H1 (cell line): ENCODE data around the gene PLEKHG5. TPM values are rescaled to one million over a fixed set of nuclear protein-coding genes. Genes with fewer than 3 reads are reported as not detected.

Experiments
- CTCF ChIA-PET: fragments of 300-600 bp; sonication (Branson Sonifier 250); formaldehyde crosslinking; loops from one replicate; lab custom pipeline; 2021; ENCODE audit not compliant: partially characterized antibody; lab: Charles Lee
- POLR2A ChIA-PET: fragments of 300-600 bp; sonication (Branson Sonifier 250); formaldehyde crosslinking; loops from one replicate; lab custom pipeline; 2021; ENCODE audit warnings: inconsistent platforms; ENCODE audit not compliant: partially characterized antibody; lab: Charles Lee
- DNase-seq, 2 experiments: peaks; one replicate each; pipeline versions ENCODE4 v3.0.0 to v3.0.0-alpha.2; 2010 to 2022; ENCODE audit warnings: low spot score in 2 of 2, low read depth in 1 of 2, mixed read lengths in 1 of 2
- FAIRE-seq: peaks from 2 replicates; lab custom pipeline; 2011; peaks lifted over from hg19 to GRCh38; lab: Jason Lieb, UNC
- H2AFZ ChIP-seq: 2 replicates; pipeline ENCODE4 v1.8.1; 2012; ENCODE audit warnings: low read length, inconsistent platforms
- H2AK5ac ChIP-seq: 2 replicates; pipeline ENCODE4 v1.6.1; 2013; ENCODE audit warnings: low read depth, low read length
- H2BK120ac ChIP-seq: replicated peaks from 2 replicates; pipeline ENCODE3; 2013; ENCODE audit warnings: low read depth, low read length, inconsistent platforms
- H2BK12ac ChIP-seq: 2 replicates; pipeline ENCODE4 v1.6.1; 2013; ENCODE audit warnings: low read depth, low read length
- H2BK15ac ChIP-seq: 2 replicates; pipeline ENCODE4 v1.6.1; 2013; ENCODE audit warnings: low read length
- H2BK20ac ChIP-seq: 2 replicates; pipeline ENCODE4 v1.6.1; 2013; ENCODE audit warnings: low read length
- H2BK5ac ChIP-seq: 2 replicates; pipeline ENCODE4 v1.6.1; 2013; ENCODE audit warnings: low read depth, low read length
- H3K14ac ChIP-seq: 2 replicates; pipeline ENCODE4 v1.6.1; 2013; ENCODE audit warnings: inconsistent platforms; ENCODE audit not compliant: insufficient read length
- H3K18ac ChIP-seq: 2 replicates; pipeline ENCODE4 v1.6.1; 2013; ENCODE audit warnings: low read length; ENCODE audit errors: extremely low read depth
- H3K23ac ChIP-seq: 2 replicates; pipeline ENCODE4 v1.6.1; 2013; ENCODE audit warnings: inconsistent platforms; ENCODE audit not compliant: insufficient read length
- H3K23me2 ChIP-seq: 2 replicates; pipeline ENCODE4 v1.6.1; 2013; ENCODE audit warnings: low read depth, low read length
- H3K27ac ChIP-seq: 2 replicates; pipeline ENCODE4 v1.6.1; 2011; ENCODE audit warnings: low read depth, low read length, inconsistent platforms
- H3K27me3 ChIP-seq, 4 experiments: replicated peaks in 1 of 4; 1 replicate in 1 of 4; 2 replicates in 3 of 4; pipeline versions ENCODE4 v1.6.1 to v1.8.1; 2011 to 2013; ENCODE audit warnings: low read length in 3 of 4, mild to moderate bottlenecking in 3 of 4, inconsistent platforms in 2 of 4, mixed read lengths in 2 of 4, moderate library complexity in 1 of 4; ENCODE audit not compliant: control insufficient read depth in 3 of 4, insufficient read depth in 3 of 4; ENCODE audit errors: extremely low read depth in 1 of 4
- H3K36me3 ChIP-seq, 4 experiments: 2 replicates each; pipeline versions ENCODE4 v1.6.1 to v1.8.1; 2011 to 2013; ENCODE audit warnings: mild to moderate bottlenecking in 4 of 4, low read length in 3 of 4, moderate library complexity in 2 of 4, control low read depth in 1 of 4, inconsistent platforms in 1 of 4; ENCODE audit not compliant: insufficient read depth in 4 of 4, control insufficient read depth in 2 of 4
- H3K4ac ChIP-seq: replicated peaks from 2 replicates; pipeline ENCODE3; 2013; ENCODE audit warnings: low read length, low read depth, mixed read lengths, inconsistent platforms; ENCODE audit not compliant: insufficient read length
- H3K4me1 ChIP-seq, 4 experiments: replicated peaks in 1 of 4; 1 replicate in 1 of 4; 2 replicates in 3 of 4; pipeline versions ENCODE4 v1.6.1 to v1.8.1; 2011 to 2013; ENCODE audit warnings: low read length in 3 of 4, inconsistent platforms in 2 of 4, mixed read lengths in 1 of 4; ENCODE audit not compliant: insufficient read depth in 4 of 4, control insufficient read depth in 3 of 4
- H3K4me2 ChIP-seq, 2 experiments: 2 replicates each; pipeline versions ENCODE4 v1.6.1 to v1.8.1; 2011 to 2013; ENCODE audit warnings: low read depth in 2 of 2, low read length in 2 of 2, control low read depth in 1 of 2, inconsistent platforms in 1 of 2, mild to moderate bottlenecking in 1 of 2; ENCODE audit not compliant: insufficient read depth in 1 of 2
- H3K4me3 ChIP-seq, 4 experiments: fragments of 200-600, 300-600 bp in 1 of 4; sonication (generic), shearing (Covaris generic), sonication (Bioruptor Twin) in 1 of 4; 2 replicates each; pipeline versions ENCODE4 v1.5.1 to v1.8.1; 2011 to 2016; ENCODE audit warnings: low read length in 4 of 4, low read depth in 3 of 4, control low read depth in 2 of 4, inconsistent platforms in 2 of 4, mild to moderate bottlenecking in 2 of 4, mixed read lengths in 1 of 4, moderate library complexity in 1 of 4; ENCODE audit not compliant: insufficient read depth in 2 of 4; ENCODE audit errors: extremely low read depth in 1 of 4
- H3K56ac ChIP-seq: replicated peaks from 2 replicates; pipeline ENCODE3; 2013; ENCODE audit warnings: low read depth, mild to moderate bottlenecking, mixed read lengths, low read length, inconsistent platforms; ENCODE audit not compliant: insufficient read length
- H3K79me1 ChIP-seq: 2 replicates; pipeline ENCODE4 v1.6.1; 2013; ENCODE audit warnings: low read depth, low read length, control low read depth
- H3K79me2 ChIP-seq, 2 experiments: 2 replicates each; pipeline versions ENCODE4 v1.6.1 to v1.8.1; 2012 to 2013; ENCODE audit warnings: low read length in 2 of 2, mild to moderate bottlenecking in 2 of 2, inconsistent platforms in 1 of 2; ENCODE audit not compliant: insufficient read depth in 2 of 2, control insufficient read depth in 1 of 2
- H3K9ac ChIP-seq, 4 experiments: replicated peaks in 1 of 4; 1 replicate in 1 of 4; 2 replicates in 3 of 4; pipeline versions ENCODE4 v1.6.1 to v1.8.1; 2011 to 2013; ENCODE audit warnings: low read depth in 3 of 4, low read length in 3 of 4, control low read depth in 2 of 4, mild to moderate bottlenecking in 2 of 4, moderate library complexity in 2 of 4, inconsistent platforms in 1 of 4; ENCODE audit errors: extremely low read depth in 1 of 4
- H3K9me3 ChIP-seq, 2 experiments: 2 replicates each; pipeline versions ENCODE4 v1.6.1 to v1.8.1; 2012 to 2013; ENCODE audit warnings: mild to moderate bottlenecking in 2 of 2, moderate library complexity in 2 of 2, control low read depth in 1 of 2, inconsistent platforms in 1 of 2, low read depth in 1 of 2, low read length in 1 of 2, mixed read lengths in 1 of 2; ENCODE audit not compliant: insufficient read depth in 2 of 2
- H4K20me1 ChIP-seq, 2 experiments: replicated peaks in 1 of 2; 2 replicates each; pipeline versions ENCODE3 to v1.8.1; 2011 to 2013; ENCODE audit warnings: inconsistent platforms in 2 of 2, low read length in 2 of 2, mild to moderate bottlenecking in 1 of 2; ENCODE audit not compliant: insufficient read depth in 2 of 2, control insufficient read depth in 1 of 2
- H4K5ac ChIP-seq: 2 replicates; pipeline ENCODE4 v1.6.1; 2013; ENCODE audit warnings: low read length, low read depth, mixed read lengths, inconsistent platforms; ENCODE audit not compliant: insufficient read length
- H4K8ac ChIP-seq: 2 replicates; pipeline ENCODE4 v1.8.0; 2013; ENCODE audit warnings: mild to moderate bottlenecking, moderate library complexity, low read length, inconsistent platforms; ENCODE audit not compliant: insufficient read depth; ENCODE audit errors: extremely low read depth
- H4K91ac ChIP-seq: replicated peaks from 2 replicates; pipeline ENCODE3; 2013; ENCODE audit warnings: low read length, mixed read lengths, inconsistent platforms; ENCODE audit not compliant: insufficient read length
- CBX8 ChIP-seq: fragments of 300-800, 300-1000 bp; sonication (generic); IDR thresholded peaks from 2 replicates; pipeline ENCODE4 v1.7.1; 2016; ENCODE audit warnings: low read depth, low read length, borderline replicate concordance
- TAF7 ChIP-seq: optimal IDR thresholded peaks from 2 replicates; pipeline ENCODE3; 2011; ENCODE audit warnings: low read depth, mild to moderate bottlenecking, inconsistent platforms, low read length, moderate library complexity, borderline replicate concordance
- WGBS, 2 experiments: shearing (Covaris generic) in 1 of 2; methylation state at CpG; one replicate each; pipeline versions ENCODE4 v1.1.6 to v1.1.7; 2013 to 2015; ENCODE audit warnings: low lambda C conversion rate in 2 of 2, mixed read lengths in 2 of 2, inconsistent platforms in 1 of 2, low coverage in 1 of 2, missing lambda C conversion rate in 1 of 2; ENCODE audit not compliant: insufficient replicate concordance in 2 of 2, insufficient coverage in 1 of 2, insufficient read length in 1 of 2; ENCODE audit errors: extremely low coverage in 1 of 2, missing lambda C conversion rate in 1 of 2; 5-methylcytosine and 5-hydroxymethylcytosine counted together
- polyA plus RNA-seq, 7 experiments: library from polyadenylated mRNA; depleted of rRNA in 3 of 7; stranded (reverse) in 5 of 7; unstranded in 2 of 7; fragments of >200 nt in 5 of 7; fragments of 200-250 nt in 2 of 7; gene quantifications; 1 replicate in 5 of 7; 2 replicates in 1 of 7; 4 replicates in 1 of 7; pipeline versions ENCODE4 v1.2.1 to v1.2.3, GENCODE V29; 2011 to 2013; ENCODE audit warnings: missing spikeins in 2 of 7, mixed read lengths in 2 of 7
- total RNA-seq: library from RNA; stranded (reverse); fragmentation: NEBNext Ultra II Directional; extraction: Animal tissue kit (Norgen Biotek cat#: 25700); gene quantifications from 2 replicates; pipeline ENCODE4 v1.2.1, GENCODE V29; 2021

Gene PLEKHG5
- total and polyA plus RNA-seq, 2 of the 8 experiments (the other 6 are each of a cell fraction or from before 2014, with no cell fraction given) = 10.4 to 13.8 TPM

DNA sequence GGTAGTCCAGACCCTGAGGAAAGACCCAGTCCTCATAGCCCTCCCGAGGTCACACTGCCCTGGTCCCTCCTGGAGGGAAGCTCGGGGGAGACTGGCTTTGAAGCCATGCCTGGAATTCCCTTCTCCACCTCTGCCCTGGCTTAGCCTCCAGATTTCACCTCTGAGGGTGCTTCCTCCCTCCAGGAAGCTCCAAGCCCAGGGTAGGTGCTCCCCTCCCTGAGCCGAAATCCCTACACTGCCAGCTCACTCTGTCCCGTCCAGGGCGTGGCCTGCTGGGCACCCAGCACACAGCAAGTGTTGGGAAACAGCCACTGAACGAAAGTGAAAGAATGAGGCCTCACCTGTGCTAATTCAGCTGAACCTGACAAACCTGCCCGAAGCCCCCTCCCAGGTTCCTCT lies 19.5 kb downstream of the PLEKHG5 start:
- no peak overlapping the region for H3K56ac ChIP-seq
- no peak overlapping the region for H2BK120ac ChIP-seq
- no peaks in the 10 kb centered on the region for H3K23me2 ChIP-seq
- ChIA-PET CTCF (interaction anchor here (0.6 to 6.1 kb wide), 28 partner anchors 8 to 415 kb away, joined by 3 to 79 read pairs (median 4); partner anchors contain the start of gene PLEKHG5), POLR2A (interaction anchor here (0.6 to 13.7 kb wide), 7 partner anchors 9 to 213 kb away, joined by 3 to 123 read pairs (median 3); no protein-coding TSS in a partner anchor)
- H2AK5ac ChIP-seq = 0 out of 2 replicates have a peak overlapping the region, but pooled peaks have one; percentile 9
- no peak for DNase-seq
- no peak overlapping the region for H3K23ac ChIP-seq
- H3K9ac ChIP-seq = no peak overlapping the region
- H4K91ac ChIP-seq = no peak overlapping the region
- no peak overlapping the region for H3K18ac ChIP-seq
- peaks cover 0 to 3% (median 0%) of the 10 kb centered on the region in 4 experiments; a peak in 1 of 7 replicates for H3K27me3 ChIP-seq
- H2AFZ ChIP-seq = no peak overlapping the region
- peaks cover 0 to 21% (median 13%) of the 10 kb centered on the region in 4 experiments; a peak in 6 of 7 replicates for H3K4me1 ChIP-seq
- 0 out of 2 replicates have a peak overlapping the region, but pooled peaks have one; percentile 24 for H2BK5ac ChIP-seq
- H4K8ac ChIP-seq = peak overlapping the region; percentile 60; the same call in 1 of the 2 replicates
- 96% methylated on average over 7 of the region's 7 CpGs; no CpG with 5 or more reads in 1 of the 2 experiments for WGBS, 2 experiments
- H3K4ac ChIP-seq = peak overlapping the region; percentile 4
- H3K14ac ChIP-seq = no peak overlapping the region
- H3K36me3 ChIP-seq = peaks cover 5 to 24% (median 11%) of the 10 kb centered on the region in 4 experiments; a peak in 5 of 8 replicates
- 0 out of 2 replicates have a peak overlapping the region, but pooled peaks have one; percentile 61 for H2BK15ac ChIP-seq
- FAIRE-seq = no peak
- no peaks in the 10 kb centered on the region for H3K79me2 ChIP-seq
- H2BK12ac ChIP-seq = 0 out of 2 replicates have a peak overlapping the region, but pooled peaks have one; percentile 60
- peak overlapping the region in 1 of 2 experiments; percentile 42; a peak in 1 of 4 replicates for H3K4me2 ChIP-seq
- no peaks in the 10 kb centered on the region for H3K79me1 ChIP-seq
- no peak overlapping the region for H3K27ac ChIP-seq
- H4K5ac ChIP-seq = no peak overlapping the region
- H3K4me3 ChIP-seq = no peak overlapping the region
- H2BK20ac ChIP-seq = no peak overlapping the region
- H4K20me1 ChIP-seq = peaks cover 5 to 12% of the 10 kb centered on the region in 2 experiments
- H3K9me3 ChIP-seq = no peaks in the 10 kb centered on the region
- TF ChIP-seq CBX8 (no peak), TAF7 (no peak)
